HG03558 (cell line): Measurements from ENCODE around the gene CCDC57.

Experiments used
- ATAC-seq: cut with Tn5 transposase; IDR thresholded peaks from one replicate; pipeline ENCODE4 v1.9.1; 2021; ENCODE audit warnings: moderate number of reproducible peaks; ENCODE audit not compliant: unreplicated experiment; ENCODE audit errors: extremely low read depth

CCDC57 gene

GRCh38 chr17:82161216-82161615 lies 51.4 kb downstream of the CCDC57 start:
- no peak for ATAC-seq

DNA sequence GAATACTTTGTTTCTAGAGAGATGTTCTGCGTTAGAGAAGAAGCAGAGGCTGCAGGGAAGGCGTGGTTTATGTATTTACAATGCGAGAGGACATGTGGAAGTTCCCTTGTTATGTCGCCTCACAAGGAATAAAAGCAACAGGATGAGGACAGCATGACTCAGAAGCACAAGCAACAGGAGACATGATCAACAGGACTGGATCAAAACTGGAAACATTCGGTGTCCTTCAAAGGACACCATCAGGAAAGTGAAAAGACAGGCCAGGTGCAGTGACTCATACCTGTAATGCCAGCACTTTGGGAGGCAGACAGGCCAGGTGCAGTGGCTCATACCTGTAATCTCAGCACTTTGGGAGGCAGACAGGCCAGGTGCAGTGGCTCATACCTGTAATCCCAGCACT lies 52.6 kb downstream of the CCDC57 start:
- no peak for ATAC-seq

- ATAC-seq = no peak
Observed at GRCh38 chr17:82158825-82159224, 53.8 kb downstream of the CCDC57 start.

GRCh38 chr17:82157046-82158035 lies 55.3 kb downstream of the CCDC57 start:
- ATAC-seq = no peak

DNA sequence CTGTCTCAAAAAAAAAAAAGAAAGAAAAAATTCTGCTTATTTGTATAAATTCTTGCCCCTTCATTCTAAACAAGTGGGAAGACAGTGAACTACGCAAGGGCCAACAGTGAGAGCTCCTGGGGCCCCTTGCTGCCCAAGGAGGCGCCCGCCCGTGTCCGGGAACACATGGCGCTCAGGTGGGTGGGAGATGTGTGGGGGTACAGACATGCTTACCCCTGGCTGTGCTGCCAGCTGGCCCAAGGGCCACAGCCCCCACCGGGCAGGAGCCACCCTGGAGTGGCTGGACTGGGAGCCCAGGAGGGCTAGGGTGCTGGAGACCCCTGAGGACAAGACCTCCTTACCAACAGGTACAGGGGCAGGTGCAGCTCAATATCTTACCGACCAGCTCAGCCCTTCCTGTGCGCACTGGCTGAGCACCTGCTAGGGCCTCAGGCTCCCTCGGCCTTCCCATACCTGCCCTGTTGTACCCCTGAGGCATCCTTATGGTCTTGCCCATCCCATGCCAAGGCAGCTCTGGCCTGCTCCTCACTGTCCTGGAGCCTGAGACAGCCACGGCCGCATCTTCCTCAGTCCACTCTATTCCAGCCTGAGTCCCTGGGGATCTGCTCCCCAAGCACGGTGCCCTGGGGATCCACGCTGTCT lies 56.2 kb downstream of the CCDC57 start:
- no peak for ATAC-seq

DNA sequence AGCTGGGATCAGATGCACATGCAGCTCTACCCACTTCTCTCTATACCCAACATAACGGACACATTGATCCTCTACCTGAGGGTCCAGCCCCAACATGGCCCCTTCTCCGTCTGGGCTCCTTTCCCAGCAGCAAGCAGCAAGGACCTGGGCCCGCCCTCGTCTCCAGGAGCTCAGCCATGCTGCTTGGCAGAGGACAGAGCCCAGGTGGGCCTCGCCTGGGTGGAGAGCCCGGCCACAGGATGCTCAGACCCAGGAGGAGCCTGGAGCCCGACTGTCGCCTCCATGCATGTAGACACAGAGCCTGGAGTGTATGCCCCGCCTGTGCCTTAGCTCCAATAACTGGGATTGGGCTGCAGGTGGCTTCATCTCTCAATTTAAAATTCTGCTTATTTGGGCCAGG lies 57.0 kb downstream of the CCDC57 start:
- no peak for ATAC-seq

- ATAC-seq = no peak
Observed at GRCh38 chr17:82154881-82155331, 57.7 kb downstream of the CCDC57 start.

DNA sequence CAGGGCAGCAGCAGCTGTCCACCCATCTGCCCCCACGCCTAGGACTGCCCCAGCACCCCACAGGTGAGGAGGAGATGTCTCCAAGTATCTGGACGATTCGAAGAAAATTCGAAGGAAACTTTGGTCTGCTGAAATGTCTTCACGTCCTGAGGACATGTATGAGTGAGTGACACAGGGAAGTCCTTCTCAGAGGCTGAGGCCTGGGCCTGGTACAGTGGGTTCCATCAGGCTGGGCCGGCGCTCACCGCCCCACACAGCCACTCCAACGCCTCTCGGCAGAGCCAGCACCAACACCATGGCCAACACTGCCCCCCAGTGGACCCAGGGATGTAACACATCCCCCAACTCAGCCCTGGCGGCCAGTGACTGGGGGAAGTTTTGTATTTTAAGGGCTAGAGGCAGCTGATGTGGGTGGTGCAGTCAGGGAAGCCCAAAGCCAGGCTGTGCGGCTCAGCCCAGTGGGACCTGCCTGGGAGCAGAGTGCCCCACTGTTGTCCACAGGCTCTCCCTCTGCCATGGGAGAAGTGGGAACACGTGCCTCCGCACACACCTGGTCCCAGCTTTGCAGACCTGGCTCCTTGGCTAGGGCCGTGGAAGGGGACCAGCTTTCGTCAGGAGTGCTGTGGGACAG lies 58.8 kb downstream of the CCDC57 start:
- no peak for ATAC-seq

- ATAC-seq = no peak
Observed at GRCh38 chr17:82153295-82153691, 59.3 kb downstream of the CCDC57 start.

DNA sequence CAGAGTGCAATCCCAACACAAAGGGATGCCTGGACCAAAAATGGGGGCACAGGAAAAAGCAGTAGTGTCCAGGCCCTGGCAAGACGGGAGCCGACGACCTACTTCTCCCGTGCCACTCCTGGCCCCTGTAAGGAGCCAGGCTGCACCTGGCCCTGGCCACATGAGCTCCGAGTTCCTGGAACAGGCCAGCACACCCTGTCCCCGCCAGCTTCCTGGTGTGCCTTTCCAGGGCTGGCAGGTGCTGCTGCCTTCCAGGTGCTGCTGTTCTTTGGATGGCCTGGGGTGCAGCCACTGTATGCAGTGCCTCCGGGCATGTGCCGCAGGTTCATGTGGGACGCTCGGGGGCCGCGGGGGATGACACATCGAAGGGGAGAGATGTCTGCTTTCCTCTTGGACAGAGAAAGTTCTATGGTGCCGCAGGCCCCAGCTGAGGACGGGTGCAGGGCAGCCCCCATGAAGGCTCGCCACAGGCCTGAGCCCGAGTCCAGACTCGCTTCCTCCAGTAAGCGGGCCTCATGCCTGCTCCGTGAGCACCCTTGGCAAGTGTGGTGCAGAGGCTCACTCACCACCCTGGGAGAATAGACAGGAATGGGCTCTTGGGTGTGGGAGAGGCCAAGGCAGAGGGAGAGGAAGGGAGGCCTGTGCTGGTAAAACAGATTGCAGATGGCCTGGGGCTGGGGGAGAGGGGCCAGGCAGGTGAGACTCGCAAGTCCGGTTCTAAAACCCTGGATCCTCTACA lies 59.9 kb downstream of the CCDC57 start:
- ATAC-seq = no peak

GRCh38 chr17:82152114-82152513 lies 60.5 kb downstream of the CCDC57 start:
- no peak for ATAC-seq

DNA sequence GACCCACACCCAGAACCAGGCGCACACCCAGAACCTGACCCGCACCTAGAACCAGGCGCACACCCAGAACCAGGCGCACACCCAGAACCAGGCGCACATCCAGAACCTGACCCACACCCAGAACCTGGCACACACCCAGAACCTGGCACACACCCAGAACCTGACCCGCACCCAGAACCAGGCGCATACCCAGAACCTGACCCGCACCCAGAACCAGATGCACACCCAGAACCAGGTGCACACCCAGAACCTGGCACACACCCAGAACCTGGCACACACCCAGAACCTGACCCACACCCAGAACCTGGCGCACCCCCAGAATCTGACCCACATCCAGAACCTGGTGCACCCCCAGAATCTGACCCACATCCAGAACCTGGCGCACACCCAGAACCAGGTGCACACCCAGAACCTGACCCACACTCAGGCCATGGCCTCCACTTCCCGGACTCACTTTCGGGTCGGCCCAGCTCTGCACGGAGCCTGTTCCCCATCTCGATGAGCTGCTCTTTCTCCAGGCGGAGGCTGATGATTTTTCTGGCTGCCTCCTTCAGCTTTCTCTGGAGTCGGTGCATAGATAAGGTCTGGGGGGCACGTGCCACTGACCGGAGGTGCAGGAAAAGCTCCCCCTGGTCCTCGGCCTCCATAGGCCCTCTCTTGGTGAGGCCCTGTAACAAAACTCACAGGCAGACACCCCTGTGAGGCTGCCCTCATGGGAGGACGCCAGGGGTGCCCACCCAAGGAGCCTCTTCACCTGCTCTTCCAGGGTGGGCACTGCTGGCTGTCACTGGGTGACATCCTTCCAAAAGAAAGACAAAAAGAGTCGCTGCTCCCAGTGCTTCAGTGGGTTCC lies 61.3 kb downstream of the CCDC57 start:
- no peak for ATAC-seq

DNA sequence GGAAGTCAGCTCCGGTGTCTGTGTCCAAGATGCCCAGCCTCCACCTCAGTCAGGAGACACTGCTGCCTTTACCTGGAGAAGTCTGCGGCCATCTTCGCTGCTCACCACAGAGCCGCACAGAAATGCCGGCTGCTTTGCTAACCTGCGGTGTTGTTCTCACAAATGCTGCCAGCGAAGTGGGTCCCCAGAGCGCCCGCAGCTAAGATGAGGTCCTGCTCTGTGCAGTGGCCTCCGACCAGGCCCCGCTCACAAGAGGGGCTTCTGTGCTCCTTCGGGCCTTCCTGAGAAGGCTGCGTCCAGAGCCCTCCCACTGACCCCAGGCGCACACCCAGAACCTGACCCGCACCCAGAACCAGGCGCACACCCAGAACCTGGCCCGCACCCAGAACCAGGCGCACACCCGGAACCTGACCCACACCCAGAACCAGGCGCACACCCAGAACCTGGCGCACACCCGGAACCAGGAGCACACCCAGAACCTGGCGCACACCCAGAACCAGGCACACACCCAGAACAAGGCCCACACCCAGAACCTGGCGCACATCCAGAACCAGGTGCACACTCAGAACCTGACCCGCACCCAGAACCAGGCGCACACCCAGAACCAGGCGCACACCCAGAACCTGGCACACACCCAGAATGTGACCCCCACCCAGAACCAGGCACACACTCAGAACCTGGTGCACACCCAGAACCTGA lies 63.1 kb downstream of the CCDC57 start:
- ATAC-seq = no peak

DNA sequence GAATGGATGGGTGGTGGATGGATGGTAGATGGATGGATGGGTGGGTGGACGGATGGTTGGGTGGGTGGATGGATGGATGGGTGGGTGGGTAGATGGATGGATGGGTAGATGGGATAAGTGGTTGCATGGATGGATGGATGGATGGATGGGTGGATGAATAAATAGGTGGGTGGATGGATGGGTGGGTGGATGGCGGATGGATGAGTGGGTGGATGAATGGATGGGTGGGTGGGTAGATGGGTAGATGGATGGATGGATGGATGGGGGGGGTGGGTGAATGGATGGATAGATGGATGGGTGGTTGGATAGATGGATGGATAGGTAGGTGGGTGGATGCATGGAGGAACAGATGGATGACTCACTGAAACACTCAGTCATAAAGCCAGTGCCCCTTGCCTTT lies 63.6 kb downstream of the CCDC57 start:
- ATAC-seq = no peak

DNA sequence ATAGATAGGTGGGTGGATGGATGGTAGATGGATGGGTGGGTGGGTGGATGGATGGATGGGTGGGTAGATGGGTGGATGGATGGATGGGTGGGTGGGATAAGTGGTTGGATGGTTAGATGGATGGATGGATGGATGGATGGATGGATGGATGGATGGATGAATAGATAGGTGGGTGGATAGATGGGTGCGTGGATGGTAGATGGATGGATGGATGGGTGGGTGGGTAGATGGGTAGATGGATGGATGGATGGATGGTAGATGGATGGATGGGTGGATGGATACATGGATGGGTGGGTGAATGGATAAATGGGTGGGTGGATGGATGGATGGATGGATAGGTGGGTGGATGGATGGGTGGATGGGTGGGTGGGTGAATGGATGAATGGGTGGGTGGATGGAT lies 64.6 kb downstream of the CCDC57 start:
- ATAC-seq = no peak

DNA sequence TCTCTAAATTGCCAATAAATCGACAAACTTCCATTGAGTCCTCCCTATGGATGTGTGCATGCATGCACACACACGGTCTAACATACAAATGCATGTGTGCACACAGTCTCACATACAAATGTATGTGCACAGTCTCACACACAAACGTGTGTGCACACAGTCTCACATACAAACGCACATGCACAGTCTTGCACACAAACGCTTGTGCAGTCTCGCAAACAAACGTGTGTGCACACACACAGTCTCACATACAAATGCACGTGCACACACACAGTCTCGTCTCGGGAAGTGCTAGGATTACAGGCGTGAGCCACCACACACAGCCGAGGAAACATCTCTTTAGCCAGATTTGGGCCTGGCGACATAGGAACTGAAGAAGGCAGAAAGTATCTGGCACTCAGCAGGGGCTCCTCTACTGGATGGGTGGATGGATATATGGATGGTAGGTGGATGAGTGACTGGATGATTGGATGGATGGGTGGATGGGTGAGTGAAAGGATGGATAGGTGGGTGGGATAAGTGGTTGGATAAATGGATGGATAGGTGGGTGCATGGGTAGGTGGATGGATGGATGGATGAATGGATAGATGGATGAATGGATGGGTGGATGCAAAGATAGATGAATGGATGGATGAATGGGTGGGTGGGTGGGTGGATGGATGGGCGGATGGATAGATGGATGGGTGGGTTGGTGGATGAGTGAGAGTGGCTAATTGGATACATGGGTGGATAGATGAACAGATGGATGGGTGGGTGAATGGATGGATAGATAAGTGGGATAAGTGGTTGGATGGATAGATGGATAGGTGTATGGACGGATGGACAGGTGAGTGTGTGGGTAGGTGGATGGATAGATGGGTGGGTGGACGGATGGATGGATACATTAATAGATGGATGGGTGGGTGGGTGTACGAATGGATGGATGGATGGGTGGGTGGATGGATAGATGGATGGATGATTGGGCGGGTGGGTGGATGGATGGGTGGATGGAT lies 65.7 kb downstream of the CCDC57 start:
- ATAC-seq = no peak

- no peak for ATAC-seq
Observed at GRCh38 chr17:82145550-82146155, 67.0 kb downstream of the CCDC57 start.
